Embryonic facial prominence (tissue), 1 donor: ENCODE measurements around the gene GDF2.

Source experiments
- DNase-seq: peaks from one replicate; pipeline ENCODE4 v3.0.0-alpha.2; 2016; ENCODE audit errors: extremely low spot score

GDF2 gene

DNA sequence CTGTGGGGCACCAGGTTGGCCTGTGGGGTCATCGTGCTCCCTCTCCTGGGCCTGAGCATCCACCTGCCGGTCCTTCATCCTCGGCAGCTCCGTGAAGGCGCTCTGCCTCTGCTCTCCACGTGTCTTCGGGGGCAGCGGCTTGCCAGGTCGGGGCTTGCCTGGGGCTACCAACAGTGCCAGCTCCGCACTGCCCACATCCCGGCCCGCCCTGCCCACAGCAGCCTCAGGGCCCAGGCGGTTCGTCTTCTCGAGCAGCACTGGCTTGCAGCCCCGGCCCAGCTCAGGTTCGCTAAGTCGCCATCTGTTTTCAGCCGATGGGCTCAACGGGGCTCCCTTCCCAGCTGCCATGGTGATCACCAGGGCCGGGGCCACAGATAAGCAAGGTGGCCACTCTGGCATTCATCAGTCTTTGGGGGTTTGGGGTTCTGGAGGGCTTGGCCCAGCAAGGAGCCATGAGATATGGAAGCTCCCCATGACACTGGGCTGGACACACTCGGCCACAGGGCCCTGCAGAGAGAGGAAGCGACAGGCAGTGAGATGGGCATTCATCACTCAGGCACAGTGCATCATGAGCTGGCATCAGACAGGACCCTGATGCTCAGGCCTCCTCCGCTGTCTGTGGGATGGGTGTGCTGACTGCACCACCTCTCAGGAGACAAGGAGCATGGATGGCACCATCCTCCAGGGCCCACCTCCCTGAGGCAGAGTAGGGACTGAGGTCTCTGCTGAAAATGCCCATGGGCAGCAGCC is 46.4 kb downstream of the GDF2 start:
- no peak for DNase-seq

DNA sequence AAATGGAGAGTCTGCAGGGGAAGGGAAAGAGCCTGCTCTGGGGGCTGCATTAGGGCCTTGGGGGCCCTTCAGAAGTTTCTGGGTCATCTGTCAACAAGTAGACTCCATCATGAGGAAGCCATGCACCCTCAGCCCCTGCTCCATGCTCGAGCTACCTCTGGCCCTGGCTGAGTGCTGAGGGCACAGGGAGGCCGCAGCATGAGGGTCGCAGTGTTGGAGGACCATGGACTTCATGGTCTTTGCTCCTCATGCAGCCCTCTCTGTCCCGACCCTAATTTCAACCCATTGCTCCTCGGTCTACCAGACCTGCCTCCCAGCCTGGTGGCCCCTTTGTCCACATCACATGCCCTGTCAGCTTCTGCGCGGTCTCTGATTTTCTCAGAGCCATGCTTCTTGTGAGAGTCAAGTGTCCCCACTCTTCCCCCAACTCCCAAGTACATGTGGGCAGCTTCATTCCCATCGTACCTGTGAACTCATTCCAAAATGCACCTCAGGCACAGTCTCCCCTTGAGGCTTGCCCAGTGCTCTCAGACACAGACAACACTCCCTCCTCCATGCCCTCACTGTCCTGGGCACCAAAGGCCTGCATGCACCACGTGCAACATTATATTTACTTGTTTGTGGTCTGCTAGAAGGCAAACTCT is 47.1 kb downstream of the GDF2 start:
- no peak for DNase-seq

GRCh38 chr10:47370015-47370767 is 47.9 kb downstream of the GDF2 start:
- DNase-seq: no peak

DNA sequence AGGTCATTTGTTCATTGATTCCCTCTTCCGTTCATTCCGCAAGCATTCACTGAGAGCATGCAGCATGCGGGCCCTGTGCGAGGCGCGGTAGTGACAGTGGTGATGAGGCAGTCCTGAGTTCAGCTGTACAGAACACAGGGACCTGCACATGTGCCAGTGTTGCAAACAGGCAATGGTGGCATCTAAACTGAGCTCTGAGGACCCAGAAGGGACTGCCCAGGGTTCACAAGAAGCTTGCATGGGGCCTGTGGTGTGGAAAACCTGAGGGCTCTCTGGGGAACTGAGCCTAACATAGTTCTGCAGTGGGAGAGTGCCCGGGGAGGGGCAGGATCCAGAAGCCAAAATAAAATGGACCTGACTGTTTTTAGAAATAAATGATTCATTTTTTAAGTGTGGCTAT is 48.6 kb downstream of the GDF2 start:
- no peak for DNase-seq

GRCh38 chr10:47371629-47372485 is 49.6 kb downstream of the GDF2 start:
- no peak for DNase-seq

DNA sequence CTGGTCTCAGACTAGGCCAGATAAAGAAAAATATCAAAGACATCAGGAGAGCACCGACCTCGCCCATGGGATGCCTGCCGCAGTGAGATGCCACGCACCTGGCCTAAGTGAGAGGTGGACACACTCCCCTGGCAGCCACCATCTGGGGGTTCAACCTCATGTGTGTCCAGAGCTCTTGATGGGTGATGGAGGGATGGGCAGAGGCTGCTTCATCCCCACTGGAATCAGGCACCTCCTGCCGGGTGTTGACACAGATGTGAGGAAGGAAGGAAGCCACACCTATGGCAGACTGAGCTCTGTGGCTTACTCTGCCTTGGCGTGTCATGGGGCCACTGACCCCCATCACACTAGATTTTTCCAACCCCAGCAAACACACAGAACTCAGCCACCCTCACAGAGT is 50.5 kb downstream of the GDF2 start:
- no peak for DNase-seq

- DNase-seq: no peak
Measured at GRCh38 chr10:47374611-47375536, 52.6 kb downstream of the GDF2 start.

- DNase-seq: no peak
Measured at GRCh38 chr10:47376522-47377220, 54.4 kb downstream of the GDF2 start.
